SU-DHL-6 (cell line): ENCODE results near the gene FAAP100.

ENCODE experiments used
- CTCF ChIP-seq: fragments of 200-600 bp; sonication (generic); IDR thresholded peaks from one replicate; pipeline ENCODE4 v1.5.1; 2017; ENCODE audit warnings: antibody characterized with exemption, mild to moderate bottlenecking, low read length, moderate library complexity; ENCODE audit not compliant: insufficient read depth, poor library complexity, severe bottlenecking
- EZH2phosphoT487 ChIP-seq: fragments of 200-600 bp; sonication (generic), shearing (Covaris generic); conservative IDR thresholded peaks from 2 replicates; pipeline ENCODE4 v1.6.1; 2018; ENCODE audit warnings: mild to moderate bottlenecking, antibody characterized with exemption, low read length, moderate library complexity, mixed read lengths

DNA sequence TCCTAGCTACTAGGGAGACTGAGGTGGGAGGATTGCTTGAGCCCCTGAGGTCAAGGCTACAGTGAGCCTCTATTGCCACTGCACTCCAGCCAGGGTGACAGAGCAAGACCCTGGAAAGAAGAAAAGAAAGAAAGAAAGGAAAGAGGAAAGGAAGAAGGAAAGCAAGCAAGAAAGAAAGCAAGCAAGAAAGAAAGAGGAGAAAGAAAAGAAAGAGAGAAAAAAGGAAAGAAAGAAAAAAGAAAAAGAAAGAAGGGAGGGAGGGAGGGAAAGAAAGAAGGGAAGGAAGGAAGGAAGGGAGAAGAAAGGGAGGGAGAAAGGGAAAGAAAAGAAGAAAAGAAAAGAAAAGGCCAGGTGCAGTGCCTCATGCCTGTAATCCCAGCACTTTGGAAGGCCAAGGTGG is 48.5 kb downstream of the FAAP100 start:
- no peak for TF ChIP-seq CTCF
- TF ChIP-seq EZH2phosphoT487: no peak
